ENCODE data around the gene NDRG4.

DNA sequence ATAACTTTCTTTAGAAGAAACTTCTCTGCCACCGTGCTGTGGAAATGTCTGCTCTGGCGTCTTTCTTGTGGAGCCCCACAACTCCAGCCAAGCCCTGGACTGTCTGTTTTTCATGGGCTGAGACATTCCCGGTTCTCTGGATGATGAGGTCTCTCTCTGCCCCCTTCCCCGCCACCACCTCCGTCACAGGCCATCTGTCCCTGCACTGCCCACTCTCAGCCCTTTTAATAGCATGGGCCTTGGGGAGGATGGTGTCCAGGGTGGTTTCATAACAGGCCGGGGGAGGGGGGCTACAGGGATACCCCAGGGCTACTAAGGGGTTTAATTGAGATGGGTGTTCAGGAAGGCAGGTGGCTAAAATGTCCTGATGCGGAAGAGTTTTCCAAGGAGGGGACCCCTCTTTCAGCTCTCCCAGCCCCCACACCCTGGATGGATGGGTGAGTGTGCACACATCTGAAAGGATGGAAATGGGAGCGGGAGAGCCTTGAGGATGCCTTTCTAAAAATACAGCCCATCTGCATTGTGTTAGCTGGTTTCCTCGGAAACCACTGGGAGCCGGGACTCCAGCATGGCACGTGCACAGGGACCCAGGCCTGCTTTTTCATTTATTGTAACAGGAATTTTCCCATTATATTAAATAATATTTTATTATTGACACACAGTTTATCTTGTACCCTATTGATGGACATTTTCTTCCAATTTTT lies 14.6 kb upstream of the NDRG4 start:
- TF ChIP-seq, protein P1, sequence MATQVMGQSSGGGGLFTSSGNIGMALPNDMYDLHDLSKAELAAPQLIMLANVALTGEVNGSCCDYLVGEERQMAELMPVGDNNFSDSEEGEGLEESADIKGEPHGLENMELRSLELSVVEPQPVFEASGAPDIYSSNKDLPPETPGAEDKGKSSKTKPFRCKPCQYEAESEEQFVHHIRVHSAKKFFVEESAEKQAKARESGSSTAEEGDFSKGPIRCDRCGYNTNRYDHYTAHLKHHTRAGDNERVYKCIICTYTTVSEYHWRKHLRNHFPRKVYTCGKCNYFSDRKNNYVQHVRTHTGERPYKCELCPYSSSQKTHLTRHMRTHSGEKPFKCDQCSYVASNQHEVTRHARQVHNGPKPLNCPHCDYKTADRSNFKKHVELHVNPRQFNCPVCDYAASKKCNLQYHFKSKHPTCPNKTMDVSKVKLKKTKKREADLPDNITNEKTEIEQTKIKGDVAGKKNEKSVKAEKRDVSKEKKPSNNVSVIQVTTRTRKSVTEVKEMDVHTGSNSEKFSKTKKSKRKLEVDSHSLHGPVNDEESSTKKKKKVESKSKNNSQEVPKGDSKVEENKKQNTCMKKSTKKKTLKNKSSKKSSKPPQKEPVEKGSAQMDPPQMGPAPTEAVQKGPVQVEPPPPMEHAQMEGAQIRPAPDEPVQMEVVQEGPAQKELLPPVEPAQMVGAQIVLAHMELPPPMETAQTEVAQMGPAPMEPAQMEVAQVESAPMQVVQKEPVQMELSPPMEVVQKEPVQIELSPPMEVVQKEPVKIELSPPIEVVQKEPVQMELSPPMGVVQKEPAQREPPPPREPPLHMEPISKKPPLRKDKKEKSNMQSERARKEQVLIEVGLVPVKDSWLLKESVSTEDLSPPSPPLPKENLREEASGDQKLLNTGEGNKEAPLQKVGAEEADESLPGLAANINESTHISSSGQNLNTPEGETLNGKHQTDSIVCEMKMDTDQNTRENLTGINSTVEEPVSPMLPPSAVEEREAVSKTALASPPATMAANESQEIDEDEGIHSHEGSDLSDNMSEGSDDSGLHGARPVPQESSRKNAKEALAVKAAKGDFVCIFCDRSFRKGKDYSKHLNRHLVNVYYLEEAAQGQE (IDR thresholded peaks at IDR 0.05; ENCODE audit: low read depth), result no peak
- TF ChIP-seq EZH2phosphoT487 (IDR thresholded peaks at IDR 0.05; ENCODE audit: borderline replicate concordance), result no peak
- TF ChIP-seq, protein P2, sequence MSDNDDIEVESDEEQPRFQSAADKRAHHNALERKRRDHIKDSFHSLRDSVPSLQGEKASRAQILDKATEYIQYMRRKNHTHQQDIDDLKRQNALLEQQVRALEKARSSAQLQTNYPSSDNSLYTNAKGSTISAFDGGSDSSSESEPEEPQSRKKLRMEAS (IDR thresholded peaks at IDR 0.05), result no peak

All from HCT116 (cell line).